Hepatocyte (in vitro differentiated cells): ENCODE measurements around the gene LAG3. TPM values are rescaled to one million over a fixed set of nuclear protein-coding genes. Genes with fewer than 3 reads are reported as not detected.

Experiments used
- DNase-seq: peaks from one replicate; pipeline ENCODE4 v3.0.0-alpha.2; 2016; ENCODE audit warnings: low spot score
- H2AFZ ChIP-seq: fragments of 200-600 bp; sonication (generic); 2 replicates; pipeline ENCODE4 v1.6.0; 2016; ENCODE audit warnings: antibody characterized with exemption, mild to moderate bottlenecking
- H3K27ac ChIP-seq: fragments of 200-600 bp; sonication (generic); 2 replicates; pipeline ENCODE4 v1.5.1; 2016; ENCODE audit warnings: mild to moderate bottlenecking
- H3K27me3 ChIP-seq: fragments of 200-600 bp; sonication (generic); 2 replicates; pipeline ENCODE4 v1.6.1; 2016
- H3K36me3 ChIP-seq: fragments of 200-600 bp; sonication (generic); replicated peaks from 2 replicates; pipeline ENCODE4 v1.5.1; 2016; ENCODE audit warnings: low read depth; ENCODE audit not compliant: insufficient read depth
- H3K4me1 ChIP-seq: fragments of 200-600 bp; sonication (generic); 2 replicates; pipeline ENCODE4 v1.5.1; 2016; ENCODE audit warnings: mild to moderate bottlenecking, moderate library complexity; ENCODE audit not compliant: insufficient read depth
- H3K4me2 ChIP-seq: fragments of 200-600 bp; sonication (generic); 2 replicates; pipeline ENCODE4 v1.6.0; 2016
- H3K4me3 ChIP-seq: fragments of 200-600 bp; sonication (generic); 2 replicates; pipeline ENCODE4 v1.5.1; 2016; ENCODE audit warnings: mild to moderate bottlenecking
- H3K79me2 ChIP-seq: fragments of 200-600 bp; sonication (generic); 2 replicates; pipeline ENCODE4 v1.6.0; 2017; ENCODE audit warnings: mild to moderate bottlenecking
- H3K9me2 ChIP-seq: fragments of 200-600 bp; sonication (generic); replicated peaks from 2 replicates; pipeline ENCODE4 v1.6.0; 2017; ENCODE audit warnings: mild to moderate bottlenecking; ENCODE audit not compliant: insufficient read depth
- H3K9me3 ChIP-seq: fragments of 200-600 bp; sonication (generic); 2 replicates; pipeline ENCODE4 v1.5.1; 2016; ENCODE audit warnings: low read depth, mild to moderate bottlenecking
- H4K20me1 ChIP-seq: fragments of 200-600 bp; sonication (generic); 2 replicates; pipeline ENCODE4 v1.6.0; 2016; ENCODE audit warnings: mild to moderate bottlenecking; ENCODE audit not compliant: insufficient read depth, poor library complexity, severe bottlenecking
- EZH2 ChIP-seq: fragments of 200-600 bp; sonication (generic); IDR thresholded peaks from 2 replicates; pipeline ENCODE4 v1.6.1; 2016; ENCODE audit warnings: antibody characterized with exemption, mild to moderate bottlenecking, borderline replicate concordance
- EZH2phosphoT487 ChIP-seq: fragments of 200-600 bp; sonication (generic); IDR thresholded peaks from one replicate; pipeline ENCODE4 v1.6.1; 2018; ENCODE audit warnings: antibody characterized with exemption, mild to moderate bottlenecking, low read depth, moderate library complexity; ENCODE audit not compliant: unreplicated experiment, severe bottlenecking
- WGBS: methylation state at CpG from one replicate; pipeline ENCODE4 v1.1.6; 2016; ENCODE audit warnings: low lambda C conversion rate; ENCODE audit errors: missing lambda C conversion rate; 5-methylcytosine and 5-hydroxymethylcytosine counted together
- polyA plus RNA-seq: library from polyadenylated mRNA; unstranded; fragments of >200 nt; fragmentation: Nextera tagmentation; extraction: Ambion mirVana; gene quantifications from 2 replicates; pipeline ENCODE4 v1.2.1, GENCODE V29; 2016
- total RNA-seq: library from RNA; depleted of rRNA; stranded (reverse); fragments of >200 nt; gene quantifications from 2 replicates; pipeline ENCODE4 v1.2.3, GENCODE V29; 2014
- TF ChIP-seq, protein P1 (sequence below): fragments of 200-600 bp; sonication (generic); IDR thresholded peaks from 2 replicates; pipeline ENCODE4 v1.5.1; 2016; ENCODE audit warnings: antibody characterized with exemption, mild to moderate bottlenecking; ENCODE audit not compliant: poor library complexity

Gene LAG3
- total and polyA plus RNA-seq, 2 experiments from 2014 or later = 0.70 to 0.91 TPM

DNA sequence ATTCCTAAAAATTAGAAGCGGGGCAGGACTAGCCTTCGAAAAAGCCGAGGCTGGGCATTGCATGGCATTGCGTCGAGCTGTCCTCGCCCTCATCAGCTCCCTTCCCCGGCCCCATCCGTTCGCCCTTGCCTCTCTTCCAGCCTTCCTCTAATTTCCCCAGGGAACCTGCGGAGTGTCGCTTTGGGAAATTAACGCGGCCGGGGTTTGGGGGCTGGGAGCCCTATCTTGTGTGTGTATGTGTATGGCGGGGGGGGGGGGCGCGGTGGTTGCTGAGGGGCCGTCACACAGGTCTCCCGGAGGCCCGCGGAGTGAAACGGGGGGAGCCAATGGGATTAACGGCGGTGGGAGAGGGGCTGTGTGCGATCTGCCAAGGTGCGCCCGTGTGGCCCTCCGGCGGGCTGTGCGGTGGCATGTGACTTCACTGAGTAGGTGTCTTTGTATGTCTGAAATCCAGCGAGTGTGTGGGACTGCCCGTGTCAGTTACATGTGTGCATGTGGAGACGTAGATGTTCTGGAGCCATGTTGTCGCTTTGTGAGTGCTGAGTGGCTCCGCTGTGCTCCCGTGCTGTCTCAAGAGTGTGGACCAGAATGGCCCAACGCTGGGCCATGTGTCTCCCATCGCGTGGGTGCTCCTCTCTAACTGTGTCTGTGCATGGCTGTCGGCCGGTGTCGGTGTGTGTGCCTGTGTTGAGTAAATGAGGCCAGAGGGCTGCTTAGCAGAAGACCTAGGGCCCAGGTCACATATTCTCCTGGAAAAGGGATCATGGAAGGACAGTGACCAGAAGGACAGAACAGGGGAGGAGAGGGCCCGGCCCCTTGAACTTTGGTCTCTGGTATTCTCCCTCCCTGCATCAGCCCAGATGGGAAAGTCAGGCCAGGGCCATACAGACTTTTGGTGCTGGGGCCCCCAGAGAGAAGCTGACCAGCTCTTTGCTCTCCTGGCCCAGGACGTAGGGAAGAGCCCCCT lies 4.7 kb upstream of the LAG3 start:
- WGBS = 3% methylated on average over 32 of the region's 44 CpGs
- Histone ChIP-seq H3K27me3 (no peaks in the 10 kb centered on the region), H3K27ac (peak overlapping the region; percentile 86), H3K4me2 (peak overlapping the region; percentile 95), H3K9me3 (no peaks in the 10 kb centered on the region), H3K9me2 (no peaks in the 10 kb centered on the region), H4K20me1 (peaks cover 26% of the 10 kb centered on the region), H3K36me3 (no peaks in the 10 kb centered on the region), H3K4me3 (peak overlapping the region; percentile 63), H2AFZ (peak overlapping the region; percentile 55), H3K4me1 (peaks cover 41% of the 10 kb centered on the region), H3K79me2 (peaks cover 32% of the 10 kb centered on the region)
- peak; percentile 55 for DNase-seq
- TF ChIP-seq EZH2 (no peak), EZH2phosphoT487 (no peak)
- TF ChIP-seq, protein P1, sequence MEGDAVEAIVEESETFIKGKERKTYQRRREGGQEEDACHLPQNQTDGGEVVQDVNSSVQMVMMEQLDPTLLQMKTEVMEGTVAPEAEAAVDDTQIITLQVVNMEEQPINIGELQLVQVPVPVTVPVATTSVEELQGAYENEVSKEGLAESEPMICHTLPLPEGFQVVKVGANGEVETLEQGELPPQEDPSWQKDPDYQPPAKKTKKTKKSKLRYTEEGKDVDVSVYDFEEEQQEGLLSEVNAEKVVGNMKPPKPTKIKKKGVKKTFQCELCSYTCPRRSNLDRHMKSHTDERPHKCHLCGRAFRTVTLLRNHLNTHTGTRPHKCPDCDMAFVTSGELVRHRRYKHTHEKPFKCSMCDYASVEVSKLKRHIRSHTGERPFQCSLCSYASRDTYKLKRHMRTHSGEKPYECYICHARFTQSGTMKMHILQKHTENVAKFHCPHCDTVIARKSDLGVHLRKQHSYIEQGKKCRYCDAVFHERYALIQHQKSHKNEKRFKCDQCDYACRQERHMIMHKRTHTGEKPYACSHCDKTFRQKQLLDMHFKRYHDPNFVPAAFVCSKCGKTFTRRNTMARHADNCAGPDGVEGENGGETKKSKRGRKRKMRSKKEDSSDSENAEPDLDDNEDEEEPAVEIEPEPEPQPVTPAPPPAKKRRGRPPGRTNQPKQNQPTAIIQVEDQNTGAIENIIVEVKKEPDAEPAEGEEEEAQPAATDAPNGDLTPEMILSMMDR = no peak

DNA sequence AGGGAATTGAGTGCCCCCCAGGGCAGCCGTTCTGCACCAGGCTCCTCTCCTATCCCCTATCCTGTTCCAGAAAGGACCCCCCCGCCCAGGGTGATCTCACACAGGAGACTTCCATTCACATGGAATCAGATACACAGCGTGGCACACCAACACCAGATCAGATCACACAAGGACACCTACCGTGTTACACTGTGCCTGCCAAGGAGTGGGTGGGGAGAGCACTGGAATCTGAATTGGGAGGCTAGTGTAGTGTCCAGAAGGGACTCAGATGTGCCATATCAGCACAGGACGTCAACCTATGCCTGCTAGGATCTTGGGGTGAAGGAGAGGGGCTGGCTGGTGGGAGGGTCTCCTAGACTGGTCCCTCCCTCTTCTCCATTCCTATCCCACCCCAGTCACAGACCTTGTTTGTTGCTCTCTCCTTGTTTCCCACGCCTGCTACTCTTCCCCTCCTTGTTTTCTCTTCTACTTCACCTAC lies 3.8 kb upstream of the LAG3 start:
- Histone ChIP-seq H3K9me3 (no peaks in the 10 kb centered on the region), H3K27ac (peak overlapping the region; percentile 86), H3K27me3 (no peaks in the 10 kb centered on the region), H3K4me1 (peaks cover 35% of the 10 kb centered on the region), H3K79me2 (peaks cover 32% of the 10 kb centered on the region), H3K36me3 (no peaks in the 10 kb centered on the region), H3K4me2 (peak overlapping the region; percentile 95), H4K20me1 (peaks cover 26% of the 10 kb centered on the region), H3K9me2 (no peaks in the 10 kb centered on the region), H3K4me3 (peak overlapping the region; percentile 63), H2AFZ (no peak overlapping the region)
- TF ChIP-seq EZH2 (no peak), EZH2phosphoT487 (no peak)
- TF ChIP-seq, protein P1 = no peak
- no peak for DNase-seq
- WGBS = 22% methylated on average over 6 of the region's 6 CpGs

DNA sequence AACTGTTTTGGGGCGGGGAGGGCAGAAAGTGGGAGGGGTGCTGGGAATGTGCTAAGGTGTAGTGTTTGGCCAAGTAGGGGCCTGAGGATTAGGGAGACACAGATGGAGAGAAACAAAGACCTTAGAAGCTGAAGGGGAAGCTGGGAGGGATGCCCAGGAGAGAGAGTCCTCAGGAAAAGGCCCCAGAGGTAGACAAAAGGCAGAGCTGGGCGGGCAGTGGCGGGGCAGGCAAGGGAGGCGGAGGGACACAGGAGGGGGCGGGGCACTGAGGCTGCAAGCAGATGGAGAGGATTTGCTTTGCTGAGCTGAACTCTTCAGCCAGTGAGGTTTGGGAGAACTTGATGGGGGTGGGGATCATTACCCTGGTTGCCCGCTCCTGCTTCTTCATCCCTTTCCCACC lies 3.3 kb upstream of the LAG3 start:
- Histone ChIP-seq H4K20me1 (peaks cover 26% of the 10 kb centered on the region), H3K9me3 (no peaks in the 10 kb centered on the region), H3K79me2 (peaks cover 32% of the 10 kb centered on the region), H3K4me1 (peaks cover 34% of the 10 kb centered on the region), H3K4me2 (peak overlapping the region; percentile 95), H3K4me3 (peak overlapping the region; percentile 63), H3K9me2 (no peaks in the 10 kb centered on the region), H2AFZ (no peak overlapping the region), H3K27me3 (no peaks in the 10 kb centered on the region), H3K27ac (peak overlapping the region; percentile 86), H3K36me3 (no peaks in the 10 kb centered on the region)
- WGBS = 42% methylated on average over 6 of the region's 6 CpGs
- peak; percentile 72 for DNase-seq
- TF ChIP-seq EZH2phosphoT487 (no peak), EZH2 (no peak)
- TF ChIP-seq, protein P1 = no peak
